ENCODE measurements around the gene EMP1. TPM values are rescaled to one million over a fixed set of nuclear protein-coding genes. Genes with fewer than 3 reads are reported as not detected.
"Not testable (repeated sequence)": the region's sequence is repeated elsewhere in the genome, so short reads cannot be mapped to it uniquely, and the experiment has no call there.

EMP1 gene
- total RNA-seq, 1 experiment from 2014 or later: 18.6 TPM

- TF ChIP-seq POLR2AphosphoS5 (IDR thresholded peaks at IDR 0.05; ENCODE audit: low read depth, low read length) (no peak), SIN3A (IDR thresholded peaks at IDR 0.05; ENCODE audit: borderline replicate concordance, insufficient read depth, low read depth, low read length) (no peak), TCF7L2 (IDR thresholded peaks at IDR 0.05; ENCODE audit: low read depth, low read length) (no peak), CTCF (IDR thresholded peaks at IDR 0.05) (no peak)
- TF ChIP-seq, protein P1, sequence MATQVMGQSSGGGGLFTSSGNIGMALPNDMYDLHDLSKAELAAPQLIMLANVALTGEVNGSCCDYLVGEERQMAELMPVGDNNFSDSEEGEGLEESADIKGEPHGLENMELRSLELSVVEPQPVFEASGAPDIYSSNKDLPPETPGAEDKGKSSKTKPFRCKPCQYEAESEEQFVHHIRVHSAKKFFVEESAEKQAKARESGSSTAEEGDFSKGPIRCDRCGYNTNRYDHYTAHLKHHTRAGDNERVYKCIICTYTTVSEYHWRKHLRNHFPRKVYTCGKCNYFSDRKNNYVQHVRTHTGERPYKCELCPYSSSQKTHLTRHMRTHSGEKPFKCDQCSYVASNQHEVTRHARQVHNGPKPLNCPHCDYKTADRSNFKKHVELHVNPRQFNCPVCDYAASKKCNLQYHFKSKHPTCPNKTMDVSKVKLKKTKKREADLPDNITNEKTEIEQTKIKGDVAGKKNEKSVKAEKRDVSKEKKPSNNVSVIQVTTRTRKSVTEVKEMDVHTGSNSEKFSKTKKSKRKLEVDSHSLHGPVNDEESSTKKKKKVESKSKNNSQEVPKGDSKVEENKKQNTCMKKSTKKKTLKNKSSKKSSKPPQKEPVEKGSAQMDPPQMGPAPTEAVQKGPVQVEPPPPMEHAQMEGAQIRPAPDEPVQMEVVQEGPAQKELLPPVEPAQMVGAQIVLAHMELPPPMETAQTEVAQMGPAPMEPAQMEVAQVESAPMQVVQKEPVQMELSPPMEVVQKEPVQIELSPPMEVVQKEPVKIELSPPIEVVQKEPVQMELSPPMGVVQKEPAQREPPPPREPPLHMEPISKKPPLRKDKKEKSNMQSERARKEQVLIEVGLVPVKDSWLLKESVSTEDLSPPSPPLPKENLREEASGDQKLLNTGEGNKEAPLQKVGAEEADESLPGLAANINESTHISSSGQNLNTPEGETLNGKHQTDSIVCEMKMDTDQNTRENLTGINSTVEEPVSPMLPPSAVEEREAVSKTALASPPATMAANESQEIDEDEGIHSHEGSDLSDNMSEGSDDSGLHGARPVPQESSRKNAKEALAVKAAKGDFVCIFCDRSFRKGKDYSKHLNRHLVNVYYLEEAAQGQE (IDR thresholded peaks at IDR 0.05; ENCODE audit: insufficient read depth in 1 of 2, low read depth in 2 of 2, low read length in 1 of 2): no peak
- ATAC-seq: no peak
- POLR2A ChIA-PET: no interaction called here
- in situ Hi-C loops (cut with HindIII; ENCODE audit: low pct_unique_long_range_greater_than_20kb, low sequenced_read_pairs): no loop called here
- H3K9me3 ChIP-seq (ENCODE audit: control insufficient read depth, insufficient read depth, low read depth, low read length): no peaks in the 10 kb centered on the region
- no peak overlapping the region for H3K27ac ChIP-seq (ENCODE audit: low read length)
- DNase-seq (ENCODE audit: low read depth, low spot score): no peak
- no peaks in the 10 kb centered on the region for H3K27me3 ChIP-seq (ENCODE audit: control insufficient read depth, insufficient read depth, low read length)
- H3K4me1 ChIP-seq (ENCODE audit: control insufficient read depth, insufficient read depth, low read length): no peaks in the 10 kb centered on the region
- H3K36me3 ChIP-seq (ENCODE audit: control insufficient read depth, insufficient read depth, low read length): no peaks in the 10 kb centered on the region
- intact Hi-C loops (cut with micrococcal nuclease; ENCODE audit: unreplicated experiment): no loop called here
- CTCF ChIA-PET: no interaction called here
- H3K4me3 ChIP-seq (ENCODE audit: low read depth in 2 of 2, low read length in 2 of 2): no peak overlapping the region
- no TSS peak for BruUV-seq (replicated peaks)
These were observed 61.7 kb downstream of the EMP1 start for GRCh38 chr12:13258197-13258596.

DNA sequence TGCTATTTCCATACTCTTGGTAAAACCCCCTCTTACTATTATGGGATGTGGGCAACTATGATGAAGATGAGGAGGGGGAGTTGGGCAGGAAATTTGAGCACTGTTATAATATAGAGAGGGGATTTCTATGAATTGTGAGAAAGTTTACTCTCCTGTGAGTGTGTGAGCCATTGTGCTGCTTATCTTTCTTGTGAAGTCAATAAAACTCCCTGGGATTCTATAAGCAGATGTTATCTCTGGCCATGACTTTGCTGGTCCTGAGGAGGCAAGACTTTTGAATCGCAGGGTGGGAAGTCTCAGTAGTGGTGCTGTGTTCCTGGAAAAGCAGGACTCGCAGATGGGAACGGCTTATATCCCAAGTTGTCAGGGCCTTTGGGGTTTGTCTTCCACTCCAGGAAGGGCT is 62.2 kb downstream of the EMP1 start:
- CTCF ChIA-PET: no interaction called here
- in situ Hi-C loops (cut with HindIII; ENCODE audit: low pct_unique_long_range_greater_than_20kb, low sequenced_read_pairs): no loop called here
- intact Hi-C loops (cut with micrococcal nuclease; ENCODE audit: unreplicated experiment): no loop called here

DNA sequence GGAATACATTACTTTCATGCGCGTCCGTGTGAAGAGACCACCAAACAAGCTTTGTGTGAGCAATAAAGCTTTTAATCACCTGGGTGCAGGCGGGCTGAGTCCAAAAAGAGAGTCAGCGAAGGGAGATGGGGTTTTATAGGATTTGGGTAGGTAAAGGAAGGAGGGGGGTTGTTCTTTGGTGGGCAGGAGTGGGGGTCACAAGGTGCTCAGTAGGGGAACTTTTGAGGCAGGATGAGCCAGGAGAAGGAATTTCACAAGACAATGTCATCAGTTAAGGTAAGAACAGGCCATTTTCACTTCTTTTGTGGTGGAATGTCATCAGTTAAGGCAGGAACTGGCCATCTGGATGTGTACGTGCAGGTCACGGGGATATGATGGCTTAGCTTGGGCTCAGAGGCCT is 63.1 kb downstream of the EMP1 start:
- intact Hi-C loops (cut with micrococcal nuclease; ENCODE audit: unreplicated experiment); ATAC-seq; CTCF ChIA-PET: not testable (repeated sequence)

More for the DNA sequence above, 62.2 kb downstream of the EMP1 start:
- POLR2A ChIA-PET: interaction anchor here (0.5 kb wide), 1 partner anchor 62 kb away, joined by 5 read pairs; no protein-coding TSS in a partner anchor
- no peak overlapping the region for H3K4me3 ChIP-seq (ENCODE audit: low read depth in 2 of 2, low read length in 2 of 2)
- no peak overlapping the region for H3K27ac ChIP-seq (ENCODE audit: low read length)
- no peak for ATAC-seq
- DNase-seq (ENCODE audit: low read depth, low spot score): no peak
- no peaks in the 10 kb centered on the region for H3K36me3 ChIP-seq (ENCODE audit: control insufficient read depth, insufficient read depth, low read length)
- no peaks in the 10 kb centered on the region for H3K27me3 ChIP-seq (ENCODE audit: control insufficient read depth, insufficient read depth, low read length)
- H3K4me1 ChIP-seq (ENCODE audit: control insufficient read depth, insufficient read depth, low read length): no peaks in the 10 kb centered on the region
- H3K9me3 ChIP-seq (ENCODE audit: control insufficient read depth, insufficient read depth, low read depth, low read length): no peaks in the 10 kb centered on the region
- no peak for TF ChIP-seq TCF7L2 (IDR thresholded peaks at IDR 0.05; ENCODE audit: low read depth, low read length)
- TF ChIP-seq, protein P1 (IDR thresholded peaks at IDR 0.05; ENCODE audit: insufficient read depth in 1 of 2, low read depth in 2 of 2, low read length in 1 of 2): no peak
- BruUV-seq (replicated peaks): no TSS peak

DNA sequence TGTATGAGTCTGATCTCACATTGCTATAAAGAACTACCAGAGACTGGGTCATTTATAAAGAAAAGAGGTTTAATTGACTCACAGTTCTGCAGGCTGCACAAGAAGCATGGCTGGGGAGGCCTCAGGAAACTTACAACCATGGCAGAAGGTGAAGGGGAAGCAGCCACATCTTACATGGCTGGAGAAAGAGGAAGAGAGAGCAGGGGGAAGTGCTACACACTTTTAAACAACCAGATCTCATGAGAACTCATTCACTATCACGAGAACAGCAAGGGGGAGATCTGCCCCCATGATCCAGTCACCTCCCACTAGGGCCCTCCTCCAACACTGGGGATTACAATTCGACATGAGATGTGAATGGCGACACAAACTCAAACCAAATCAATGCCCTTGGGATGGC is 71.3 kb downstream of the EMP1 start:
- CTCF ChIA-PET; in situ Hi-C loops (cut with HindIII; ENCODE audit: low pct_unique_long_range_greater_than_20kb, low sequenced_read_pairs); H3K27me3 ChIP-seq (ENCODE audit: control insufficient read depth, insufficient read depth, low read length); intact Hi-C loops (cut with micrococcal nuclease; ENCODE audit: unreplicated experiment); H3K4me3 ChIP-seq (ENCODE audit: low read depth in 2 of 2, low read length in 2 of 2); BruUV-seq (replicated peaks); POLR2A ChIA-PET; H3K4me1 ChIP-seq (ENCODE audit: control insufficient read depth, insufficient read depth, low read length); DNase-seq (ENCODE audit: low read depth, low spot score); H3K9me3 ChIP-seq (ENCODE audit: control insufficient read depth, insufficient read depth, low read depth, low read length); H3K27ac ChIP-seq (ENCODE audit: low read length); ATAC-seq; H3K36me3 ChIP-seq (ENCODE audit: control insufficient read depth, insufficient read depth, low read length): not testable (repeated sequence)

More for the DNA sequence above, 63.1 kb downstream of the EMP1 start:
- H3K4me1 ChIP-seq (ENCODE audit: control insufficient read depth, insufficient read depth, low read length); H3K27me3 ChIP-seq (ENCODE audit: control insufficient read depth, insufficient read depth, low read length); POLR2A ChIA-PET; BruUV-seq (replicated peaks); H3K36me3 ChIP-seq (ENCODE audit: control insufficient read depth, insufficient read depth, low read length); DNase-seq (ENCODE audit: low read depth, low spot score); H3K27ac ChIP-seq (ENCODE audit: low read length); in situ Hi-C loops (cut with HindIII; ENCODE audit: low pct_unique_long_range_greater_than_20kb, low sequenced_read_pairs); H3K4me3 ChIP-seq (ENCODE audit: low read depth in 2 of 2, low read length in 2 of 2); H3K9me3 ChIP-seq (ENCODE audit: control insufficient read depth, insufficient read depth, low read depth, low read length): not testable (repeated sequence)
